GM12878 (cell line): ENCODE measurements around the gene KCNK7. TPM values are rescaled to one million over a fixed set of nuclear protein-coding genes. Genes with fewer than 3 reads are reported as not detected.

ENCODE experiments used
- ATAC-seq: fragments of 200-7000 bp; cut with Tn5 transposase; 3 replicates; pipeline ENCODE4 v1.9.1; 2020; ENCODE audit warnings: mild to moderate bottlenecking, moderate library complexity
- BruUV-seq: library from RNA; stranded (reverse); fragments of 400-500 nt; replicated peaks from 2 replicates; lab custom pipeline; 2021; lab: Mats Ljungman, UMichigan
- CTCF ChIA-PET: fragments of 300-600 bp; sonication (Branson Sonifier 250); formaldehyde crosslinking; extraction: SDS; loops from one replicate; lab custom pipeline; 2021; ENCODE audit warnings: inconsistent platforms; lab: Yijun Ruan, JAX
- POLR2A ChIA-PET: fragments of 350-600 bp; formaldehyde crosslinking; extraction: SDS; loops from one replicate; lab custom pipeline; 2021; ENCODE audit warnings: inconsistent platforms; lab: Charles Lee
- RAD21 ChIA-PET: fragments of 300-600 bp; sonication (Branson Sonifier 250); formaldehyde crosslinking; loops from one replicate; lab custom pipeline; 2023; ENCODE audit warnings: antibody characterized with exemption; ENCODE audit not compliant: unreplicated experiment; lab: Charles Lee
- SMC1A ChIA-PET: fragments of 300-600 bp; sonication (Branson Sonifier 250); formaldehyde crosslinking; loops from one replicate; lab custom pipeline; 2023; ENCODE audit not compliant: unreplicated experiment, uncharacterized antibody; lab: Charles Lee
- DNase-seq: peaks from one replicate; pipeline ENCODE4 v3.0.0-alpha.2; 2011; ENCODE audit warnings: low read depth, low spot score
- FAIRE-seq: peaks from 3 replicates; lab custom pipeline; 2011; peaks lifted over from hg19 to GRCh38; lab: Jason Lieb, UNC
- H2AFZ ChIP-seq: 2 replicates; pipeline ENCODE4 v1.6.0; 2011; ENCODE audit warnings: low read depth, low read length, control low read depth; ENCODE audit not compliant: control insufficient read depth
- H3K27ac ChIP-seq: 2 replicates; pipeline ENCODE4 v1.5.1; 2011; ENCODE audit warnings: control low read depth; ENCODE audit not compliant: control insufficient read depth, insufficient read depth
- H3K27me3 ChIP-seq, 2 experiments: replicated peaks in 1 of 2; 2 replicates each; pipeline versions ENCODE4 v1.6.0 to v1.6.1; 2011; ENCODE audit warnings: low read length in 1 of 2; ENCODE audit not compliant: control insufficient read depth in 2 of 2, insufficient read depth in 2 of 2
- H3K36me3 ChIP-seq, 2 experiments: 2 replicates each; pipeline ENCODE4 v1.5.1; 2011; ENCODE audit warnings: low read length in 1 of 2; ENCODE audit not compliant: control insufficient read depth in 2 of 2, insufficient read depth in 2 of 2
- H3K4me1 ChIP-seq: 2 replicates; pipeline ENCODE4 v1.6.1; 2011; ENCODE audit warnings: mild to moderate bottlenecking, low read length, moderate library complexity, mixed read lengths; ENCODE audit not compliant: control insufficient read depth, insufficient read depth
- H3K4me2 ChIP-seq: 2 replicates; pipeline ENCODE4 v1.6.0; 2011; ENCODE audit warnings: control low read depth; ENCODE audit not compliant: control insufficient read depth, insufficient read depth
- H3K4me3 ChIP-seq: fragments of 200-600 bp; sonication (generic); 2 replicates; pipeline ENCODE4 v1.5.1; 2016
- H3K79me2 ChIP-seq: 2 replicates; pipeline ENCODE4 v1.6.0; 2011; ENCODE audit warnings: low read length; ENCODE audit not compliant: control insufficient read depth, insufficient read depth
- H3K9ac ChIP-seq: 2 replicates; pipeline ENCODE4 v1.8.0; 2011; ENCODE audit warnings: low read length, control low read depth, mixed read lengths; ENCODE audit not compliant: control insufficient read depth, insufficient read depth
- H3K9me3 ChIP-seq: replicated peaks from 3 replicates; pipeline ENCODE4 v1.5.1; 2011; ENCODE audit warnings: mild to moderate bottlenecking, low read length; ENCODE audit not compliant: control insufficient read depth, insufficient read depth
- H4K20me1 ChIP-seq: 2 replicates; pipeline ENCODE4 v1.6.0; 2011; ENCODE audit not compliant: control insufficient read depth, insufficient read depth
- ATF7 ChIP-seq: fragments of 450-650 bp; IDR thresholded peaks from 2 replicates; pipeline ENCODE4 v1.6.1; 2016; ENCODE audit warnings: low read depth, mild to moderate bottlenecking
- CEBPZ ChIP-seq: fragments of 150-350 bp; IDR thresholded peaks from 2 replicates; pipeline ENCODE4 v1.6.1; 2016; ENCODE audit warnings: low read depth, low read length
- CTCF ChIP-seq, 3 experiments: IDR thresholded peaks in 2 of 3; conservative IDR thresholded peaks in 1 of 3; 2 replicates each; pipeline ENCODE4 v1.5.1; 2011; ENCODE audit warnings: low read depth in 3 of 3, low read length in 3 of 3, mild to moderate bottlenecking in 3 of 3, control low read depth in 2 of 3, moderate library complexity in 2 of 3, inconsistent platforms in 1 of 3, mixed read lengths in 1 of 3; ENCODE audit not compliant: control insufficient read depth in 2 of 3, insufficient read depth in 1 of 3; ENCODE audit errors: extremely low read depth in 1 of 3
- FOXK2 ChIP-seq: fragments of 450-650 bp; IDR thresholded peaks from 2 replicates; pipeline ENCODE4 v1.6.1; 2017; ENCODE audit warnings: mild to moderate bottlenecking, moderate library complexity
- KLF5 ChIP-seq: fragments of 450-650 bp; IDR thresholded peaks from 2 replicates; pipeline ENCODE4 v1.6.1; 2014; ENCODE audit warnings: mild to moderate bottlenecking; ENCODE audit not compliant: partially characterized antibody
- NBN ChIP-seq: fragments of 450-650 bp; IDR thresholded peaks from 2 replicates; pipeline ENCODE4 v1.6.1; 2016
- NR2F1 ChIP-seq: fragments of 450-650 bp; conservative IDR thresholded peaks from 2 replicates; pipeline ENCODE4 v1.6.1; 2017; ENCODE audit warnings: mild to moderate bottlenecking
- PKNOX1 ChIP-seq: fragments of 450-650 bp; IDR thresholded peaks from 2 replicates; pipeline ENCODE4 v1.6.1; 2016; ENCODE audit warnings: mild to moderate bottlenecking
- POLR2A ChIP-seq: IDR thresholded peaks from 2 replicates; pipeline ENCODE4 v1.6.1; 2011; ENCODE audit warnings: low read depth, mild to moderate bottlenecking, low read length
- POLR2AphosphoS2 ChIP-seq: IDR thresholded peaks from 2 replicates; pipeline ENCODE4 v1.6.1; 2011; ENCODE audit warnings: low read depth, mild to moderate bottlenecking, low read length, improper control_type of control experiment, moderate library complexity
- SP1 ChIP-seq: IDR thresholded peaks from one replicate; pipeline ENCODE4 v1.6.1; 2011; ENCODE audit warnings: low read depth, low read length
- ZNF622 ChIP-seq: fragments of 450-650 bp; IDR thresholded peaks from 2 replicates; pipeline ENCODE4 v1.6.1; 2017; ENCODE audit warnings: mild to moderate bottlenecking, inconsistent platforms
- WGBS: methylation state at CpG from one replicate; pipeline ENCODE4 v1.1.6; 2016; ENCODE audit warnings: low lambda C conversion rate; ENCODE audit not compliant: insufficient replicate concordance, insufficient coverage; ENCODE audit errors: missing lambda C conversion rate; 5-methylcytosine and 5-hydroxymethylcytosine counted together
- in situ Hi-C: fragments of 300-500 bp; cut with MboI; formaldehyde crosslinking; loops from 9 replicates; pipeline ENCODE4 v1.14.3; 2018; ENCODE audit warnings: mixed read lengths
- intact Hi-C: fragments of 100-400 bp; cut with micrococcal nuclease; formaldehyde crosslinking; loops from one replicate; pipeline ENCODE4 v1.14.2; 2022; ENCODE audit not compliant: unreplicated experiment
- polyA plus RNA-seq, 11 experiments: library from polyadenylated mRNA; depleted of rRNA in 4 of 11; unstranded in 6 of 11; stranded (reverse) in 5 of 11; fragments of >200 nt; fragmentation: Nextera tagmentation in 4 of 11; fragmentation: Illumina TruSeq in 1 of 11; extraction: Ambion mirVana in 4 of 11; extraction: Trizol in 1 of 11; gene quantifications; 1 replicate in 1 of 11; 2 replicates in 10 of 11; pipeline versions ENCODE4 v1.2.1 to v1.2.3, GENCODE V29; 2011 to 2016; ENCODE audit warnings: inconsistent platforms in 2 of 11, missing spikeins in 2 of 11, low read depth in 1 of 11
- total RNA-seq, 4 experiments: library from RNA; depleted of rRNA in 3 of 4; stranded (reverse); fragments of >200 nt in 3 of 4; fragmentation: Illumina TruSeq in 1 of 4; extraction: Trizol in 1 of 4; gene quantifications; 2 replicates each; pipeline versions ENCODE4 v1.2.1 to v1.2.3, GENCODE V29; 2013 to 2021

KCNK7 gene
- total and polyA plus RNA-seq, 10 of the 15 experiments (the other 5 are each of a cell fraction or from before 2014, with no cell fraction given): 0.11 to 0.54 (median 0.23) TPM; not detected in 7

DNA sequence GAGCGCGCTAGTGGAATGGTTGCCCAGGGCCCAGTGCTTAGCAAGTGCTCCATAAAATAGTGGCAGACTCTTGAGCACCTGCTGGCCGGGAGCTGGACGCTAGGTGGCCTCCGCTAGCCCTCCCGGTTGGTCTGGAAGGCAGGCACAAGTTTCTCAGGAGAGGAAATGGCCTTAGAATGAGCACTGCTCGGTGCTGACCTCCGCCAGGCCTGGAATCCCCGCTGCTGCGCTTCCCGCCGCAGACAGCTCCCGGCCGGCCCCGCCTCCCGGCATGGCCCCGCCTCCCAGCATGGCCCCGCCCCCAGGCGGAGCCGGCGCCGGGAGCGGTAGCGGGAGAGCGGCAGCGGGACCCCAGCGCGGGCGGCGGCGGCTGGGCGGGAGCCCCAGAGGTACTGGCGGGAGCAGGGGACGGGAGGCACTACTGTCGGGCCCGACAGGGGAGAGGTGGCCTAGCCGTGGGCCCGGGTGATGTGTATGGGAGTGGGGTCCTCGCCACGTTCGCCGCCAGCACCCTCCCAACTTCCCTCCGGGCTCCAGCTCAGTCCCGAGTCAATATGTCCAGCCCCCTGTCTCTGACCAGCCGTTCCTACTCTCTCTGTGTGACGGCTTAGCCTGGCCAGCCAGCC, 42.3 kb upstream of the KCNK7 start, which contains the start of gene SIPA1 (continued):
- TF ChIP-seq PKNOX1: no peak
- TF ChIP-seq ATF7: peak; percentile 11; the same call in 1 of the 2 replicates
- peak; percentile 23 for TF ChIP-seq SP1
- peak; percentile 88 for TF ChIP-seq POLR2AphosphoS2
- peak; percentile 24 for TF ChIP-seq KLF5
- TF ChIP-seq POLR2A: peak; percentile 81
- peak in 2 of 3 experiments; percentile 31 to 43; a peak in 4 of 6 replicates for TF ChIP-seq CTCF (IDR thresholded peaks at IDR 0.05 in 2 of 3, conservative IDR thresholded peaks at IDR 0.05 in 1 of 3; ENCODE audit: control insufficient read depth in 2 of 3, extremely low read depth in 1 of 3, insufficient read depth in 1 of 3, low read depth in 3 of 3, low read length in 3 of 3)

- POLR2A ChIA-PET: interaction anchor here (0.6 to 7.6 kb wide), 14 partner anchors 9 to 254 kb away, joined by 3 to 100 read pairs (median 11); partner anchors contain the start of genes CCDC85B, PCNX3, RELA and RNASEH2C
- no peak overlapping the region for H3K4me2 ChIP-seq
- FAIRE-seq: no peak
- H3K36me3 ChIP-seq: peaks cover 12 to 24% of the 10 kb centered on the region in 2 experiments
- in situ Hi-C loops (no loop called here), intact Hi-C loops (no loop called here)
- SMC1A ChIA-PET: interaction anchor here (2.3 kb wide), 1 partner anchor 22 kb away, joined by 13 read pairs; the partner anchor contains the start of gene PCNX3
- no peak overlapping the region for H3K9ac ChIP-seq
- 79% methylated on average over 2 of the region's 3 CpGs for WGBS
- no peaks in the 10 kb centered on the region for H3K27me3 ChIP-seq
- CTCF ChIA-PET: interaction anchor here (1.1 to 2.9 kb wide), 6 partner anchors 11 to 69 kb away, joined by 3 to 14 read pairs (median 10); partner anchors contain the start of gene RELA
- peaks cover 37% of the 10 kb centered on the region for H3K79me2 ChIP-seq
- H4K20me1 ChIP-seq: no peaks in the 10 kb centered on the region
- H3K4me1 ChIP-seq: peaks cover 30% of the 10 kb centered on the region
- H2AFZ ChIP-seq: no peak overlapping the region
- no peak overlapping the region for H3K4me3 ChIP-seq
- no peak for DNase-seq
- RAD21 ChIA-PET: interaction anchor here (1.4 to 2.9 kb wide), 8 partner anchors 11 to 150 kb away, joined by 4 to 23 read pairs (median 10); partner anchors contain the start of genes OVOL1, PCNX3 and RELA
- H3K9me3 ChIP-seq: no peaks in the 10 kb centered on the region
- BruUV-seq: no TSS peak
- ATAC-seq: no peak
- peak overlapping the region; percentile 45 for H3K27ac ChIP-seq
- TF ChIP-seq ZNF622: no peak
- TF ChIP-seq NBN: no peak
- no peak for TF ChIP-seq CEBPZ
- TF ChIP-seq NR2F1: peak; percentile 76
- TF ChIP-seq FOXK2: no peak
- no peak for TF ChIP-seq PKNOX1
These were observed 41.5 kb upstream of the KCNK7 start for GRCh38 chr11:65637032-65637557.
